Ammon's horn (tissue), 1 donor: ENCODE data around the gene MIDN.

Experiments
- DNase-seq: peaks from one replicate; pipeline ENCODE4 v3.0.0-alpha.2; 2016; ENCODE audit warnings: low spot score

MIDN gene

GRCh38 chr19:1233115-1233667 lies 15.2 kb upstream of the MIDN start:
- DNase-seq = no peak

GRCh38 chr19:1234051-1234954 lies 14.1 kb upstream of the MIDN start:
- no peak for DNase-seq

- DNase-seq = no peak
Measured at GRCh38 chr19:1234955-1235380, 13.4 kb upstream of the MIDN start.

- DNase-seq = no peak
Measured at GRCh38 chr19:1235625-1236538, 12.5 kb upstream of the MIDN start.

- DNase-seq = no peak
Measured at GRCh38 chr19:1236576-1236975, 11.8 kb upstream of the MIDN start.

GRCh38 chr19:1237027-1237659 lies 11.2 kb upstream of the MIDN start:
- DNase-seq = no peak

GRCh38 chr19:1237754-1238368 lies 10.5 kb upstream of the MIDN start, which contains the start of gene CBARP:
TSS of gene CBARP (minus strand) at chr19:1238005. CDS start at chr19:1236100, 1,905 bp downstream.
- DNase-seq = no peak

GRCh38 chr19:1238369-1239303 lies 9.7 kb upstream of the MIDN start:
- no peak for DNase-seq

GRCh38 chr19:1239420-1239795 lies 9.0 kb upstream of the MIDN start:
- no peak for DNase-seq

- peak; percentile 92 for DNase-seq
Measured at GRCh38 chr19:1239796-1240737, 8.3 kb upstream of the MIDN start.

GRCh38 chr19:1240925-1241324 lies 7.5 kb upstream of the MIDN start:
- no peak for DNase-seq

GRCh38 chr19:1241417-1242095 lies 6.8 kb upstream of the MIDN start, which contains the start of gene ATP5F1D:
TSS of gene ATP5F1D (plus strand) at chr19:1241751. CDS start at chr19:1241851, 100 bp downstream.
- peak; percentile 97 for DNase-seq

GRCh38 chr19:1243768-1244692 lies 4.4 kb upstream of the MIDN start:
- DNase-seq = peak; percentile 89

GRCh38 chr19:1244693-1245451 lies 3.5 kb upstream of the MIDN start:
- no peak for DNase-seq

GRCh38 chr19:1245494-1246264 lies 2.7 kb upstream of the MIDN start:
- DNase-seq = peak; percentile 10
